HG03159 (cell line): ENCODE results near the gene CALY.

Experiments used
- ATAC-seq: cut with Tn5 transposase; IDR thresholded peaks from one replicate; pipeline ENCODE4 v1.9.1; 2021; ENCODE audit warnings: mild to moderate bottlenecking, moderate library complexity; ENCODE audit not compliant: unreplicated experiment

Gene CALY

GRCh38 chr10:133353202-133353959 is 16.7 kb upstream of the CALY start:
- ATAC-seq, result no peak

GRCh38 chr10:133351408-133352318 is 15.0 kb upstream of the CALY start:
- no peak for ATAC-seq

- ATAC-seq, result no peak
Measured at GRCh38 chr10:133350950-133351329, 14.2 kb upstream of the CALY start.

- no peak for ATAC-seq
Measured at GRCh38 chr10:133350283-133350949, 13.7 kb upstream of the CALY start.

- no peak for ATAC-seq
Measured at GRCh38 chr10:133349577-133350011, 12.9 kb upstream of the CALY start.

GRCh38 chr10:133349160-133349568 is 12.5 kb upstream of the CALY start:
- ATAC-seq, result no peak

- ATAC-seq, result no peak
Measured at GRCh38 chr10:133347710-133348517, 11.2 kb upstream of the CALY start.

GRCh38 chr10:133346413-133346812 is 9.7 kb upstream of the CALY start:
- no peak for ATAC-seq

GRCh38 chr10:133344236-133344635 is 7.5 kb upstream of the CALY start:
- no peak for ATAC-seq

- ATAC-seq, result no peak
Measured at GRCh38 chr10:133343558-133343957, 6.9 kb upstream of the CALY start.

GRCh38 chr10:133342942-133343341 is 6.2 kb upstream of the CALY start:
- ATAC-seq, result no peak

- ATAC-seq, result no peak
Measured at GRCh38 chr10:133341983-133342382, 5.3 kb upstream of the CALY start.

GRCh38 chr10:133339708-133340380 is 3.1 kb upstream of the CALY start:
- no peak for ATAC-seq

GRCh38 chr10:133338080-133339071 is 1.7 kb upstream of the CALY start:
- ATAC-seq, result no peak

- ATAC-seq, result no peak
Measured at GRCh38 chr10:133337370-133337725, 652 bp upstream of the CALY start.

GRCh38 chr10:133336118-133336576 is 549 bp downstream of the CALY start:
- no peak for ATAC-seq

- ATAC-seq, result no peak
Measured at GRCh38 chr10:133335246-133336117, 1.2 kb downstream of the CALY start.
